HG03097 (cell line): ENCODE results near the gene VPS13D.

Experiments
- ATAC-seq: cut with Tn5 transposase; IDR thresholded peaks from one replicate; pipeline ENCODE4 v1.9.1; 2021; ENCODE audit not compliant: unreplicated experiment, low FRiP score

Gene VPS13D

DNA sequence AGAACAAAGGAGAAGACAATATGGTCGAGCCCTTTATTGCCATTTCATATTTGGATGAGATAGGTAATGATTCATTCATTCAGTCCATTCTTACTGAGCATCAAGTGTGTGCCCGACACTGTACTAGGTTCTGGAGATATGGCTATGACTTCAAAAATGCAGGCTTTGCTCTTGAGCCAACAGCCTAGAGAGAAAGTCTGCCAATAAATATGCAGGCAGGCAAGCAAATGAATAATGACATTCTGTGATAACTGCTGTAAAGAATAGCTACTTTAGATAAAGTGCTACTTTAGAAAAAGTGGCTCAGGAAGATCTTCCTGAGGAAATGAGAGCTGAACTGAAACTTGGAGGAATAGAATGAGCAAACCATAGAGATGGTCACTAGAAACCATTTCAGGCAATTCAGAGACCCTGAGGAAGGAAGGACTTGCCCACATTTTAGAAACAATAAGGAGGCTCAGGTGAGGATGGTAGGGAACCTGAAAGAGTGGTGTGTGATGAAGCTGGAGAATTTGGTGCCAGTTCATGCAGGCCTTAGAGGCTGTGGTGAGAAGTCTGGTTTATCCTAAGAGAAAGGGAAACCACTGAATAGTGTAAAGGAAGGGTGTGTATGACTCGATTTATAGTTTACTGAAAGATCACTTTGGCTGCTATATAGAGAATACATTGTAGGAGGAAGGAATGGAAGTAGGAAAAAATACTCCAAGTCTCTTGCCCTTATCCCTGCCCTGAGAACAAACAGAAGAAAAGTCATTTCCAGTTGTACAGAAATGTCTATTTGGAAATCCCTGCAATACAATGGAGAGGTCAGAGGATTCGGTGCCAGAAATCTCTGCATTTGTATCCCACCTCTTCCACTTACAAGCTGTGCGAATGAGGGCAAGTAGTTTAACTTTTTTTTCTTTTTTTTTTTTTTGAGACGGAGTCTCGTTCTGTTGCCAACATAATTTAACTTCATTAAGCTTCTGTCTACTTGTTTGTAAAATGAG is 167.9 kb downstream of the VPS13D start:
- ATAC-seq = no peak

DNA sequence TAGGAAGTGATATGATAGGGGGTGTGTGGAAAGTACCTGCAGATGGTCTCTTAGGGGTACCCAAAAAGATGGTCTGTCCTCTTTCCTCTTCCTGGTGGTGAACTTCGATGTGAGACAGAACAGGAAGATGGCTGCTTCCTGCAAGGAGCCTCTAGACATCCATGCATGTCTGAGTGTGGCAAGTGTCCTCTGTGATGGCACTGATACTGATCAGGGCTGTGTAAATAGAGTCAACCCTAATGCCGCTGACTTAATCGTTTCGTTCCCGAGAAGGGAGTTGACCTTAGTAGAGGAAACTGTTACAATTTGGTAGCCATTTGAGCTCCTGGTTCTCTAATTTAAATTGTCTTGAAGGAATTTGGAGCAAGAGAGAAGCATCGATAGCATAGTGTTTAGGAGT is 168.6 kb downstream of the VPS13D start:
- ATAC-seq = no peak

DNA sequence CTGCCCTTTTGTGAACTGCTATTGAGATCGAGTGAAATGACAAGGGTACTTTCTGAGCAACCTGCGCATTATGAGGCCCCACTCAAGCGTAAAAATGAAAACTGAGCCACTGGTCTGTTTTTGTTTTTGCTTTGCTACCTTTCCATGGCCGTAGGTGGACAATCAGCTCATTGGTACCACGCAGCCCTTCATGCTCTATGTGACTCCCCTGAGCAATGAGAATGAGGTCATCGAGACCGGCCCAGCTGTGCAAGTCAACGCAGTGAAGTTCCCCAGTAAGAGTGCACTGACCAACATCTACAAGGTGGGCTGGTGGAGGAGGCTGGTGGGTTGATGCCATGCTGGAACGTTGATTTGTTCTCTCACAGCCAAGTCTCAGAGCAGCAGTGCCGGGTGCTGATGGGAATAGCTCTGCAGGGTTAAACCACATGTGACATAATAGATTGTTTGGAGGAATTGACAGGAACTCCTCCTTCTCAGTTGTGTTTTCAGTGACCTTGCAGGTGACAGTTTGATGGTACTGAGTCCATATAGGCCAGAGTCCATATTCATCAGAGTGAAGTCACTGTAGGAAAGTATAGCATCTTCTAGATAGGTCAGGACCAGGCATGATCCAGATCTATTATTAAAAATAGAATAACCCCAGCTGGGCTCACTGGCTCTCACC is 170.3 kb downstream of the VPS13D start:
- no peak for ATAC-seq

DNA sequence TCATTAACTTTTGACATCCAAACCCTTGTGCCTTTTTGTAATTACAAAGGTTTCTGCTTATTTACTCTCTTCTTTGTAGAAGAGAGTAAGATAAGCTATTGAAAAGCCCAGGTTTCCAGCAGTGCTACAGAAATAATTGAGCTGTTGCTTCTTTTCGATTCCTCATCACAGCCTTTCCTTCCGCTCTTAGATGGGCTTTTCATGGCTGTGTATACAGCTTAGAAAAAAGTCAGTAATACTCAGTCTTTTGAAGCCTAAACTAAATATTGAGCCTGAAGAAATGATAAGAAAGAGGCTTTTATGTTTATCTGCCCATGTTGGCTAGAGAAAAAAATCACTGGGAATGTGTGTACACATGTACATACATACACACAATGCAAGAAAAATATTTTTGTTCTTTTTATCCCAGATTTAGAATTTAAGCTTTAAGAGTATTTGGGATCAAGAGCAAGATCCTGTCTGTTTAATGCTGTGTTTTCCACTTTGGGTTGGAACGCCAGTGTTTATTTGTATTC is 172.4 kb downstream of the VPS13D start:
- ATAC-seq = no peak

DNA sequence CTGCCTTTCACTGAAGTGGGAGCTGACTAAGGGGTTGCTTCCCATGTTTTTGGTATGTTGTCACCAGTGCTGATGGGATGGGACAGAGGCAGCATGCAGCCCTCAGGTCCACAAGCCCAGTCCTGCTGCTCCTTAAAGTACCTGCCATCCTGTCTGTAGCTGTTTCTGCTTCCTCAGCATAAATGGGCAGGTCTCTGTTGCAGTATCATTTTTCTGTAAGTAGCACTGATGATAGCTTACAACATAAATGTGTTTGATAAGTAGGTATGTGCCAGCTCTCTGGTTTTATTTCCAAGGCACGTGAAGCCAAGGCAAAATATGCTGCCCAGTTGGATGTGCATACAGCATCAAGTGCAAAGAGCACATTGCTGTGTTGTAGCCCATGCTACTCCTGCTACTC is 173.0 kb downstream of the VPS13D start:
- ATAC-seq = no peak

DNA sequence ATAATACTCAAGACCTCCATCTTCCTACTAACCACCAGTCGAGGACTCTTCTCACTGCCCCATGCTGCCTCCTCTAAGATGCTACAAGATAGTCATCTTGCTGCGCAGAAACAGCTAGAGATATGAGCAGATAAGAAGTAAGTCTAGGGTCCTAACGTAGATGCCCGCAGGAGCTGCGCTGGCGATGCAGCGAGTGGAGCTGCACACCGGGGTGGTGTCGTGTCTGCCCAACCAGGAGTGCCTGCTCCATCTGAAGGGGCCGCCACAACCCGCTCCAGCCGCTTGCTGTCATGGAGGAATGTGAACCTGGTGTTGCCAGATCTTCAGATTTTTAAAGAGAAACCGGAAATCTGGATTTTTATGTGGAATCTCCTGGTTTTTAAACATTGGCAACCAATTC is 175.1 kb downstream of the VPS13D start:
- no peak for ATAC-seq

DNA sequence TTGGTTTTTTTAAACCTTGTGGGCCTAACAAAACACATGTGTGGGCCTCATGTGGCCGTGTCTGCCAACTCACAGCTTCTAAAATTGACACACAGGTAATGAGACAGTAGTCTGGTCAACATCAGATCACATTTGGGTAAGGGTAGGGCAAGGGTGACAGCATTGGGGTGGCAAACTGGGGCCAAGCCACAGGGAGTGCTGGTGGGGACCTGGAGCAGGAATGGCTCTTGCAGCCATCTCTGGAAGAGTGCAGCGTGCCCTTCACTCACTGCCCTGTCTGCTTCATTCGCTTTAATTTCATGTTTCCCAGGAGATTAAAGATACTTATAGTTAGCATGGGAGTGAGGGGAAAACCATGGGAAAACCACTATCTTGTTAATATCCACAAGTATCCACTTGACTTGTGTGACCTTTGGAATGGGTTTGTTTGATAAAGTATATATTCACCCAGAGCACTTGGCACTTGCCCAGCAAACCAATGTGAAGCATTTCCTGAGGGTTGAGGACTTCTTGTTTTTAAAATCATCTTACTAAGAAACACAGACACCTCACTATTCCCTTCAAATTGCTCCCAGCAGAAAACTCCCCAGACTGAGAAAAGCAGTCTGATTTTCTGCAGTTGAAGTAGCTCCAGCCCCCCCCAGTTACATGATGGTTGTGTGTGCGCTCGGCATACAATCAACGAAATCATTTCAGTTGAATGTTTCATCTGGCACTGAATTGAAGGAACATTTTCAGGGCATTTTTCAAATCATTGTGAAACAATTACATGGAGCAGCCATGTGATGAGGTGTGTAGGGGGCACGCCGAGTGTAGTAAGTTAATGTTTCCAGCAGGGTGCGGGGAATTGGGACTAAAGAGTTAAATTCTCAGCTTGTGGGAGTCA is 175.7 kb downstream of the VPS13D start:
- ATAC-seq = no peak

DNA sequence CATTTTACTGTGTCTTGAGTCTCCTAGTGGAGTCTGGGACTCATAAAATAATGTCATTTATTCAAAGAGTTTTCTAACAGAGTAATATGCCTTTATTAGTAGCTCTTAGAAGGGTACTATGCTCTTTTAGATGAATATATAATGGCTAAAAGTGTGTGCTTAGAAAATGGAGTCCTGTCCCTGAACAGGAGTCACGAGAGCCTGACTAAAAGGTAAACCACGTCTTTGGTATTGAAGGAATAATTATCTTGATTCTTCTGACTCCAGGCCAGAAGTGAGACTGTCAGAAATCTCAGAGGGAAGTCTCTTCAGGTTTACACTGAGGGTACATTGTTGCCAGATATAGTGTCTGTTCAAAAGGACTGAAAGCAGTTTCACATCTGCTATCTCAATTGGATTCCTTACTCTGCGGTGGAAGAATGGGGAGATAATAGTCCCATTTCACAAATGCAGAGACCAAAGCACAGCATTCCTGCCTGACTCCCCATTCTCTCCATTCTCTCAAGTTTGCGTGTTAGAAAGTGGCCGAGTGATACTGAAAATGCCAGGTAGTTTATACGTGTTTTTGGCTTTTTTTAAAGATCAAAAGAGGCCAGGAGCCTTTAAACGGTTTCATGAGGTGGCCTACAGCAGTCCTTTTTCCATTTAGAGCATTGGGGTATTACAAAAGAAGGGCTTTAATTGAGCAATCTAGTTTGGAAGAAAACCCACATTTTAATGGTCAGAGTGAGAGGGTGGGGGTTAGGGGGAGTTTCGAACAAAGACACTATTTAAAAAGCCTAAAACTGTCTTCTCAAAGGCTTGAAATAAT is 176.6 kb downstream of the VPS13D start:
- no peak for ATAC-seq

DNA sequence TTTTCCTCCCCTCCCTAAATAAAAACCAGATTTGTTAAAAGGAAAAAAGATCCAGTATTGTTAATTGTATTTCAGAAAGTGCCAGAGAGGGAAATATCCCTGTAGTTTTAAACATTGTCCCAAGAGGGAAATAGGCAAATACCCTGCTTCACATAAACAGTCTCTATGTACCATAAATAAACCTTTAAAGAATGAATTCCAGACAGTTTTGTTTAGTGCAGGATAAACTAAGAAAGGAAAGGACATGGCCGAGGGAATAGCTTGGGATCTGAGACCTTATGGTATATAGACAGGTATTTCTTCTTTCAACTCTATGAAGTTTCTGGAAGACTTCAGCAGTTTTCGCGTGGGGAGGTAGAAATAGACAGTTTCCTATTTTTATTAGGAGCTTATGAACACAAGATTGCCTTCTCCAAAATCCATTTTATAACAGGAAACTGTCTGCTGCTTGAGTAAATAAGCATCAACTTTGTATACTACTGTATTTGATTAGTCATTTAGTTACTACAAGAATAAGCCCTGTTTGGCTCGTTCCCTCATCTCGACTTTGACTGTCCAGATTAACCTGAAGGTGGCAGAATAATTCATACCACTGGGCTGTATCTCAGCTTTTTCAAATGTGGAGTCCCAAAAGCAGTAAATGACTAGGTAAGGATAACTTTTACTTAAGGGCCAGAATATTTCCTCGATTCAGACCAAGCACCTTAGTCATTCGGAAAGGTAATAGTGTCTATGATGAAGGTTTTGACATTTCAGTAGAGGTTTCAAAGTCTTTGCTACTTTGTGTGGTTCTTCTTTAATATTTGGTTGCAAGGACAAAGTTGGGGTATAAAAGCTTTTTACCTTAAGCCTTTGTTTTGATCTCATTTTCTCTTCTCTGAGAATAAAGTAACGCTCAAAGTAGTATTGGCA is 177.5 kb downstream of the VPS13D start:
- no peak for ATAC-seq

DNA sequence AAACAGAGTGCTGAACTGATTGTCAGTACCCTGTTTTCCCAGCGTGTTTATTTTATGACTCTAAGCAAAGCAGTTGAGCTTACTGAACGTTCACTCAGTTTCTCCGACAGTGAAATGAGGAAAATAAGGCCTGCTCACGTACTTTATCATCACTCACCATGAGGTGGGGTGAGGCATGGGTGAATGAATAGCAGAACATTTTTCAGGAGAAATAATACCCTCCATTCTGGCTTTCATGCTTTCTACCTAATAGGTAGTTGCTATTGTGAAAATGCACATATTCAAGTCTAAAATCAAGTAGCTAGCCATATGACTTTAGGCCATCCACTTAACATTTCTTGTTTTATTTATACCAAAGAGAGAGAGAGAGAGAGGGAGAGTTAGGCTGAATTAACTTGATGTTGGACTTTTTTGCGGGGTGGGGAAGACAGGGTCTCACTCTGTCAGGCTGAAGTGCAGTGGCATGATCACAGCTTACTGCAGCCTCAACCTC is 178.2 kb downstream of the VPS13D start:
- ATAC-seq = no peak

DNA sequence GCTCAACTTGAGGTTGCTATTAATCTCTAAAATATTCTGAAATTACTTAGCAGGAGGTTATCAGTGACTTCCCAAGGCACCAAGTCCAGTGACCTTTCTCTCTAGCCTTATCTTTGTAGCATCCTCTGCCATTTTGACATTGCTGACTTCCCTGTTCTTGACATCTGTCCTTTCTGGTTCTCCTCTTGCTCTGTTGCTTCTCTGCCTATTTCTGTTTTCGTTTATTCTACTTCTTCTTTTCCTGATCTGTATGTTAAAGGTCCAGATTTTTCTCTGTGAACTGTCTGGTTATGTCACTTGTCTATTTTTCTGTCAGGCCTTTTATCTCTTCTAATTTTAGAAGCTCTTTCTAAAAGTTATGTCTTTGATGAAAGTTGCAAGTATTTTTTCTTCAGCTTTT is 178.8 kb downstream of the VPS13D start:
- ATAC-seq = no peak

DNA sequence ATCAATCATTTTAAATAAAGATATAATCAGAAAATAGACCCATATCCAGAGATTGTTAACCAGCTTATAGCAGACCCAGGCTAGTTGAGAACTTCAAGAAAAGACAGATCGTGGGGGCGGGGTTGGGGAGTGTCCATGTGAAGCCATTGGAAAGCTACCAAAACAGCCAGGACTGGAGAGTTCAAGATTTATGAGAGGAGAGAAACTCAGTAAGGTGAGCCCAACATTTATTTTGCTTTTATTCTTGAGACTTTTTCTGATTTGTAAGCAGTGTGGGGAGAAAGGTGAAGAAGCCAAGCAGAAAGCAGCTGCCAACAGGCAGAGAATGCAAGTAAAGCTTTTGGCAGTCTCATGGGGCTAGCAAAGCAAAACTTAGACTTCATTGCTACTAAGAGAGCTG is 179.9 kb downstream of the VPS13D start:
- no peak for ATAC-seq

DNA sequence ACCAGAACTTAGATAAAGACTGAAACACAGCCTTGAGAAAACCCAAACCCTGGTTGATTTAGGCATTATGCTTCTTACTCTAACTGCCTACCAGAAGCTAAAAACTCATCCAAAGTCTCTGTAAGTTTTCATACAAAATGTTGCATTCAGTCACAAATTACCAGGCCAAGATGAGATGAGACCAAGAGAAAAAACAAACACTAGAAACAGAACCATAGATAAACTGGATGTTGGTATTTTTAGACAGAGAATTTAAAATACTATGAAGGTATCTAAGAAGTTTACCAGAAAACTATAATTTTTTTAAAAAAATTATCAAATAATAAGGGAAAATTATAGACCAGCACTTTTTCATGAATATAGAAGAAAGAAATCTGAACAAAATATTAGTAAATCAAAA is 180.5 kb downstream of the VPS13D start:
- no peak for ATAC-seq

DNA sequence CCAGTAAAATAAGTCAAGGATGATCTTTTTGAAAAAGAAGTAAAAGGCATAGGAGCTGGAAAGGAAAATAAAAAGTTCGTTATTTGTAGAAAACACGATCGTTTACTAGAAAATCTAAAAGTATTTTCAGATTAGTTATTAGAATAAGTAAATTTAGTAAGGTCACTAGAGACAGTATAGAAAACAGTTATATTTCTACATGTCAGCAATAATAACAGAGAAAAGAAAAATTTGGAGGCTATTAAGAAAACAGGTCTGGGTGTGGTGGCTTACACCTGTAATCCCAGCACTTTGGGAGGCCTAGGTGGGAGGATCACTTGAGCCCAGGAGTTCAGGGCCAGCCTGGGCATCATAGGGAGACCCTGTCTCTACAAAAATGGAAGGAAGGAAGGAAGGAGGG is 181.3 kb downstream of the VPS13D start:
- no peak for ATAC-seq

DNA sequence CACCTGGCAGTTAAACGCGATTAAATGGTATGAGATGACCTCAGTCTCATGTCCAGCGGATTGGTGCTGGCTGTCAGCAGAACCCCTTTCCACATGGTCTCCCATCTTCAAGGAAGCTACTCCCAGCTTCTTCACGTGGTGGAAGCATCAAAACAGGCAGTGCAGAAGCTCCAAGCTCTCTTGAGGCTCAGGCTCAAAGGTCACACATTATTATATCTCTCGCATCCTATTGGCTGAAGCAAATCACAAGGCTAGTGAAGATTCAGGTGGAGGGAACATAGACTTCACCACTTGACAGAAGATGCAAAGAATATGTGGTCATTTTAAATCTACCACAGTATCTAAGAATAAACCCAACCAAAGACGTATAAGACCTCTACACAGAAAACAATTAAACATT is 181.9 kb downstream of the VPS13D start:
- ATAC-seq = no peak

DNA sequence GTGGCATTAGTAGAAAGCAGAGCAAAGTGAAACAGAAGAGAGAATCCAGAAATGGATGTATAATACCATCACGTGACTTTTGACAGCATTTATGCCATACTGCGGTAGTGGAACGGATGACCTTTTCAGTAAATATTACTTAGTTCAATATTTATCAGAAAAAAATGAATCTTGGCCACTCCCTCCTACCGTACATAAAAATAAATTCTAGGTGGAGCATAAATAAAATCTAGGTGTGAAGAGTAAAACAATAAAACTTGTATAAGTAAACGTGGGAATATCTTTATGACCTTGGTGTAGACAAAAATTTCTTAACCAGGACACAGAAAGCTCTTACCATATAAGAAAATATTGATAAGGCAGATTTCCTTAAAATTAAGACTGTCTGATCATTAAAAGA is 182.6 kb downstream of the VPS13D start:
- no peak for ATAC-seq

DNA sequence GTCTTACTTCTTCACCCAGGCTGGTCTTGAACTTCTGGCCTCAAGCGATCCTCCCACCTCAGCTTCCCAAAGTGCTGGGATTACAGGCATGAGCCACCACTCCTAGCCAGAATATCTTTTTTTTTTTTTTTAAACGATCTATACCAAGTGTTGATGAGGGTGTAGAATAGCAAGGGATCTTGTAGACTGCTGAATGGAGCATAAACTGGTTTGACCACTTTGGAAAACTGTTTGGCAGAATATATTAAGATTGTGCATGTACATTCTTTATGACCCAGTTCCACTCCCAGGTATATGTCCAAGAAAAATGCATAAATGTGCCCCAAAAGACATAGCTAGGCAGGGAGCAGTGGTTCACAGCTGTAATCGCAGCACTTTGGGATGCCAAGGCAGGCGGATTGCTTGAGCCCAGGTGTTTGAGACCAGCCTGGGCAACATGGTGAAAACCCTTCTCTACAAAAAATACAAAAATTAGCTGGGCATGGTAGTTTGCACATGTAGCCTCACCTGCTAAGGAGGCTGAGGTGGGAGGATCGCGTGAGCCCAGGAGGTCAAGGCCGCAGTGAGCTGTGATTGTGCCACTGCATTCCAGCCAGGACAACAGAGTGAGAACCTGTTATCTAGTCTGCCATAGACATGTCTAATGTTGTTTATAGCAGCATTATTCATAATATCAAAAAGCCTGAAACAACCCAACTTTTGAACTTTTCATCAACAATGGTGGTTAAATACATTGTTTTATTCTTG is 184.0 kb downstream of the VPS13D start:
- ATAC-seq = no peak

DNA sequence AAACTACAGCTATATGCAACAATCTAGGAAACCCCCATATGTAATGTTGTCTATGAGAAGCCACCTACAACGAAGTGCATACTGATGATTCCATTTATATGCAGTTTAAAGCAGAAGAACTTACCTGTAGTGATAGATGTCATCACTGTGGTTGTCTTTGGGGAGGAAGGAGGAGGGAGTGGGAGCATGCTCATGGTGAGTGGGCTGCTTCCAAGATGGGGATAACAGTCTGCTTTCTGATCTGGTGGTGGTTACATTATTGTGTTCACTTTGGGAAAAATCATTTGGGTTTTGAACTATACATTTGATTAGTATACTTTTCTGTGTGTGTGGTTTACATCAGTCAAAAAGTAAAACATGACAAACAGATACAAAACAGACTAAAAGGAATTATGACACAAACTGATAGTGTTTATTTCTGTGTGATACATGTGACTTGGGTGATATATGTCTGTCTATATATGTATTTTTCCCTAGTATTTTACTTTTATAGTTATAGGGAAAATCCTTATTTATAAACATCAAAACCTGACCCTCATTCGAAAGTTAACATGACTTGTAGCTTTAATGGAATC is 184.7 kb downstream of the VPS13D start:
- ATAC-seq = no peak
